ENCODE data around the gene FRMD8. TPM values are rescaled to one million over a fixed set of nuclear protein-coding genes. Genes with fewer than 3 reads are reported as not detected.

FRMD8 gene
- total RNA-seq, 1 experiment from 2014 or later, result 68.3 TPM

GRCh38 chr11:65340226-65340625 lies 46.2 kb upstream of the FRMD8 start:
- Histone ChIP-seq H4K20me1 (ENCODE audit: low read length) (peaks cover 15% of the 10 kb centered on the region), H3K36me3 (ENCODE audit: low read depth, low read length) (peaks cover 40% of the 10 kb centered on the region)
- CTCF ChIA-PET, result no interaction called here

GRCh38 chr11:65341856-65342255 lies 44.6 kb upstream of the FRMD8 start:
- no peak overlapping the region for H2AFZ ChIP-seq (ENCODE audit: low read length)
- H3K9me2 ChIP-seq (replicated peaks; ENCODE audit: low read length), result no peaks in the 10 kb centered on the region
- no peaks in the 10 kb centered on the region for H3F3A ChIP-seq (ENCODE audit: low read length, unreplicated experiment)
- TF ChIP-seq CTCF (conservative IDR thresholded peaks at IDR 0.05; ENCODE audit: low read depth, low read length), result no peak
- no peak for TF ChIP-seq EZH2phosphoT487 (IDR thresholded peaks at IDR 0.05; ENCODE audit: borderline replicate concordance, low read length)
- no peak for TF ChIP-seq EZH2 (IDR thresholded peaks at IDR 0.05; ENCODE audit: low read length, unreplicated experiment)
- peaks cover 30% of the 10 kb centered on the region for H3K79me2 ChIP-seq (ENCODE audit: low read length)
- no peak overlapping the region for H3K9ac ChIP-seq (ENCODE audit: low read length)
- ChIA-PET POLR2A (ENCODE audit: unreplicated experiment) (no interaction called here), CTCF (no interaction called here)
- peaks cover 55% of the 10 kb centered on the region for H3K36me3 ChIP-seq (ENCODE audit: low read depth, low read length)
- no peak overlapping the region for H3K4me2 ChIP-seq (ENCODE audit: low read length)
- H3K27ac ChIP-seq (ENCODE audit: low read length), result no peak overlapping the region
- no peak for ATAC-seq
- H4K20me1 ChIP-seq (ENCODE audit: low read length), result peaks cover 10% of the 10 kb centered on the region; the same call in 1 of the 2 replicates
- no TSS peak for BruUV-seq (replicated peaks)
- H3K4me3 ChIP-seq (ENCODE audit: low read length), result no peak overlapping the region
- DNase-seq, result no peak
- no peaks in the 10 kb centered on the region for H3K9me3 ChIP-seq (ENCODE audit: low read length)
- intact Hi-C loops (cut with micrococcal nuclease), result no loop called here
- H3K4me1 ChIP-seq (ENCODE audit: insufficient read depth, low read length), result no peaks in the 10 kb centered on the region
- no peaks in the 10 kb centered on the region for H3K27me3 ChIP-seq (ENCODE audit: low read length)

More at GRCh38 chr11:65340226-65340625, 46.2 kb upstream of the FRMD8 start:
- intact Hi-C loops (cut with micrococcal nuclease), result no loop called here
- peaks cover 4% of the 10 kb centered on the region for H3K4me1 ChIP-seq (ENCODE audit: insufficient read depth, low read length)
- no peaks in the 10 kb centered on the region for H3K27me3 ChIP-seq (ENCODE audit: low read length)
- no peak for DNase-seq
- no peaks in the 10 kb centered on the region for H3K9me3 ChIP-seq (ENCODE audit: low read length)
- ATAC-seq, result no peak
- H3K4me2 ChIP-seq (ENCODE audit: low read length), result no peak overlapping the region
- no peak overlapping the region for H3K4me3 ChIP-seq (ENCODE audit: low read length)
- BruUV-seq (replicated peaks), result no TSS peak
- H3K79me2 ChIP-seq (ENCODE audit: low read length), result peaks cover 45% of the 10 kb centered on the region
- H3K27ac ChIP-seq (ENCODE audit: low read length), result no peak overlapping the region
- H3F3A ChIP-seq (ENCODE audit: low read length, unreplicated experiment), result no peaks in the 10 kb centered on the region
- H2AFZ ChIP-seq (ENCODE audit: low read length), result no peak overlapping the region
- TF ChIP-seq EZH2phosphoT487 (IDR thresholded peaks at IDR 0.05; ENCODE audit: borderline replicate concordance, low read length), result no peak
- no peak for TF ChIP-seq CTCF (conservative IDR thresholded peaks at IDR 0.05; ENCODE audit: low read depth, low read length)
- TF ChIP-seq EZH2 (IDR thresholded peaks at IDR 0.05; ENCODE audit: low read length, unreplicated experiment), result no peak
- H3K9ac ChIP-seq (ENCODE audit: low read length), result no peak overlapping the region
- POLR2A ChIA-PET (ENCODE audit: unreplicated experiment), result no interaction called here
- no peaks in the 10 kb centered on the region for H3K9me2 ChIP-seq (replicated peaks; ENCODE audit: low read length)

- Histone ChIP-seq H3K4me3 (ENCODE audit: low read length) (no peak overlapping the region), H3K27me3 (ENCODE audit: low read length) (no peaks in the 10 kb centered on the region), H3K4me1 (ENCODE audit: insufficient read depth, low read length) (peaks cover 7% of the 10 kb centered on the region), H3K9me2 (replicated peaks; ENCODE audit: low read length) (no peaks in the 10 kb centered on the region), H4K20me1 (ENCODE audit: low read length) (no peaks in the 10 kb centered on the region), H3F3A (ENCODE audit: low read length, unreplicated experiment) (peaks cover 14% of the 10 kb centered on the region), H3K79me2 (ENCODE audit: low read length) (no peaks in the 10 kb centered on the region), H3K9ac (ENCODE audit: low read length) (no peak overlapping the region), H3K9me3 (ENCODE audit: low read length) (no peaks in the 10 kb centered on the region), H3K27ac (ENCODE audit: low read length) (no peak overlapping the region), H3K36me3 (ENCODE audit: low read depth, low read length) (peaks cover 43% of the 10 kb centered on the region), H3K4me2 (ENCODE audit: low read length) (no peak overlapping the region), H2AFZ (ENCODE audit: low read length) (no peak overlapping the region)
- no peak for ATAC-seq
- ChIA-PET POLR2A (ENCODE audit: unreplicated experiment) (interaction anchor here (0.6 kb wide), 1 partner anchor 985 kb away, joined by 3 read pairs; the partner anchor contains the start of gene RIN1), CTCF (interaction anchor here (1.1 kb wide), 1 partner anchor 76 kb away, joined by 15 read pairs; no protein-coding TSS in a partner anchor)
- BruUV-seq (replicated peaks), result no TSS peak
- no peak for TF ChIP-seq EZH2 (IDR thresholded peaks at IDR 0.05; ENCODE audit: low read length, unreplicated experiment)
- no peak for TF ChIP-seq EZH2phosphoT487 (IDR thresholded peaks at IDR 0.05; ENCODE audit: borderline replicate concordance, low read length)
- no peak for TF ChIP-seq CTCF (conservative IDR thresholded peaks at IDR 0.05; ENCODE audit: low read depth, low read length)
- DNase-seq, result no peak
- intact Hi-C loops (cut with micrococcal nuclease), result no loop called here
These were observed 34.9 kb upstream of the FRMD8 start for GRCh38 chr11:65351511-65351910.
